AG04450 (cell line): ENCODE results near the gene ASCC1. TPM values are rescaled to one million over a fixed set of nuclear protein-coding genes. Genes with fewer than 3 reads are reported as not detected.

ENCODE experiments used
- CTCF ChIA-PET: fragments of 300-600, 350-600 bp; formaldehyde crosslinking; extraction: SDS; loops from one replicate; lab custom pipeline; 2022; ENCODE audit warnings: antibody characterized with exemption, inconsistent platforms; lab: Charles Lee
- POLR2A ChIA-PET: fragments of 350-600 bp; formaldehyde crosslinking; extraction: SDS; loops from one replicate; lab custom pipeline; 2021; ENCODE audit warnings: antibody characterized with exemption, inconsistent platforms; lab: Yijun Ruan, JAX
- DNase-seq: peaks from one replicate; pipeline ENCODE4 v3.0.0-alpha.2; 2011; ENCODE audit warnings: low read depth, low spot score
- H3K27ac ChIP-seq: one replicate; pipeline ENCODE4 v1.5.1; 2012; ENCODE audit warnings: low read depth, low read length, control low read depth
- H3K27me3 ChIP-seq: one replicate; pipeline ENCODE4 v1.6.0; 2012; ENCODE audit warnings: low read length; ENCODE audit not compliant: control insufficient read depth, insufficient read depth
- H3K4me3 ChIP-seq: 2 replicates; pipeline ENCODE4 v1.5.1; 2011; ENCODE audit warnings: mild to moderate bottlenecking, low read depth, low read length, control low read depth
- H3K9me3 ChIP-seq: 2 replicates; pipeline ENCODE4 v1.5.1; 2012; ENCODE audit warnings: low read length; ENCODE audit not compliant: control insufficient read depth, insufficient read depth
- polyA plus RNA-seq: library from polyadenylated mRNA; depleted of rRNA; stranded (reverse); fragments of >200 nt; gene quantifications from 2 replicates; pipeline ENCODE4 v1.2.3, GENCODE V29; 2011
- TF ChIP-seq, protein P1 (sequence below): IDR thresholded peaks from 2 replicates; pipeline ENCODE4 v1.5.1; 2011; ENCODE audit warnings: low read depth, low read length, control low read depth, inconsistent platforms

ASCC1 gene
- polyA plus RNA-seq, 1 experiment, result 43.7 TPM

DNA sequence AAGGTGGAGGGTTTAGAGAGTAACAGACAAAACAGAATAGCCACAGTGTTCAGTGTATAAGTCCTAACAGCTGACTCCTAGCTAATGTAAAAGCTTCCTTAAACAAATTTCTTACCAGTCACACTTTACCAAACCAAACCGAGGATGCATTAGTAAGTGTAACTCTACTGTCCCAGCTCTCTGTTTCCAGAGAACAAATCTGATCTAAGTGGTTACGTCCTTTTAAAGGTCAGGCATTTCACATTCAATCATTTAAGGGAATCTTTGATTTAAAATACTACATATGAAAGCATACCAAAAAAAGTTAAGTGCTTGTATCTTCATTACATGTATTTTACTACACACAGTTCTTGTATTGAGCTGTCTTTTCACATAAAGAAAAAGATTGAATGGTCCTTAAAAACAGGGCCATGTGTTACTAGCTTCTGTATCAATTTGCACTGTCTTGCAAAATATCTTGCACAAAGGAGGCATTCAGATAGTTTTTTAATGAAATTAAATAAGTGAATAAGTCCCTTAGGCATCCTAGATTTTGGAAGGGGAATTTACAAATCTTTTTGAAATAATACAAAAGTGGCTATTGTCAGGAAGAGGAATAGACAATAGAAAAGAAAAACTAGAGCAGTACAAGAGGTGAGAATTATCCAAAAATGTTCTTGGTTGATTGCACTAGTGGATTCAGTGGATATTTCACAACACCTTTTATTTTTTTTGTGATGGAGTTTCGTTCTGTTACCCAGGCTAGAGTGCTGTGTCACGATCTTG lies 69.3 kb downstream of the ASCC1 start:
- Histone ChIP-seq H3K27me3 (no peaks in the 10 kb centered on the region), H3K4me3 (no peak overlapping the region), H3K9me3 (no peaks in the 10 kb centered on the region), H3K27ac (no peak overlapping the region)
- ChIA-PET CTCF (interaction anchor here (0.7 to 1.2 kb wide), 3 partner anchors 19 to 21 kb away, joined by 3 to 4 read pairs (median 3); no protein-coding TSS in a partner anchor), POLR2A (no interaction called here)
- TF ChIP-seq, protein P1, sequence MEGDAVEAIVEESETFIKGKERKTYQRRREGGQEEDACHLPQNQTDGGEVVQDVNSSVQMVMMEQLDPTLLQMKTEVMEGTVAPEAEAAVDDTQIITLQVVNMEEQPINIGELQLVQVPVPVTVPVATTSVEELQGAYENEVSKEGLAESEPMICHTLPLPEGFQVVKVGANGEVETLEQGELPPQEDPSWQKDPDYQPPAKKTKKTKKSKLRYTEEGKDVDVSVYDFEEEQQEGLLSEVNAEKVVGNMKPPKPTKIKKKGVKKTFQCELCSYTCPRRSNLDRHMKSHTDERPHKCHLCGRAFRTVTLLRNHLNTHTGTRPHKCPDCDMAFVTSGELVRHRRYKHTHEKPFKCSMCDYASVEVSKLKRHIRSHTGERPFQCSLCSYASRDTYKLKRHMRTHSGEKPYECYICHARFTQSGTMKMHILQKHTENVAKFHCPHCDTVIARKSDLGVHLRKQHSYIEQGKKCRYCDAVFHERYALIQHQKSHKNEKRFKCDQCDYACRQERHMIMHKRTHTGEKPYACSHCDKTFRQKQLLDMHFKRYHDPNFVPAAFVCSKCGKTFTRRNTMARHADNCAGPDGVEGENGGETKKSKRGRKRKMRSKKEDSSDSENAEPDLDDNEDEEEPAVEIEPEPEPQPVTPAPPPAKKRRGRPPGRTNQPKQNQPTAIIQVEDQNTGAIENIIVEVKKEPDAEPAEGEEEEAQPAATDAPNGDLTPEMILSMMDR, result no peak
- no peak for DNase-seq

DNA sequence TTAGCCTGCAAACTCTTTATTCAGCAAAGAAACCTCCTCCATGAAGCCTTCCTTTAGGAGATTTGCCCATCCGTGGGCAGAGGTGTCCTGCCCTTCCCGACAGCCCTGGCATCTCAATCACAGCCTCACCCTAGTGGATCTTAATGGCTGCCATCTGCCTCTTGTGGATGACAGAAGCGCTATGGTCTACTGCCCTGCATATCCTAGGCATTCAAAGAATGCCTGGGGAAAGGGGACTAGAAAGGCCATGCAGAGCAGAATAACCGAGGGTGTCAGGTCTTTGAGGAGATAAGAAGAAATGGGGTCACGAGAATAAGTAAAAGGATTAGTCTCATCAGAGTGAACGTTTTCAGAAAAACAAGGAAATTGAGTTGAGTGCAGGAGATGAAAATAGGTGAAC lies 70.0 kb downstream of the ASCC1 start:
- DNase-seq, result no peak
- Histone ChIP-seq H3K27me3 (no peaks in the 10 kb centered on the region), H3K4me3 (no peak overlapping the region), H3K27ac (no peak overlapping the region), H3K9me3 (no peaks in the 10 kb centered on the region)
- ChIA-PET CTCF (interaction anchor here (0.7 to 1.2 kb wide), 3 partner anchors 18 to 20 kb away, joined by 3 to 4 read pairs (median 3); no protein-coding TSS in a partner anchor), POLR2A (no interaction called here)
- TF ChIP-seq, protein P1, result no peak

DNA sequence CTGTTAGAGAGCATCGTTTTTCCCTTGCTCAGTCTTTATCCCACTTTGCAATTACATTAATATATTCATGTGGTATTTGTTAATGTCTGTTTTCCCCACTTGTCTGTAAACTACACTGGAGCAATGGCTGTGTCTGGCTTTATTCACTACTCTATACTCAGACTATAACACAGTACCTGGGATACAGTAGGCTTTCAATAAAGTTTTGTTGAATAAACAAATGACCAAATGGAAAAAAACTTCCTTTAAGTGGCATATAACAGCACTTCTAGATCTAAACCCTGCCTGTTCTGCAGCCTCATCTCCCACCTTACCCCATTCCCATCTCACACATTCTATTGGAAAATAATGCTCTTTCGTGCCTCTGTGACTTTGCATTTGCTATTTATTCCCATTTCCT lies 70.4 kb downstream of the ASCC1 start:
- H3K9me3 ChIP-seq, result no peaks in the 10 kb centered on the region
- H3K27ac ChIP-seq, result no peak overlapping the region
- CTCF ChIA-PET, result no interaction called here
- POLR2A ChIA-PET, result no interaction called here
- no peaks in the 10 kb centered on the region for H3K27me3 ChIP-seq
- DNase-seq, result no peak
- TF ChIP-seq, protein P1, result no peak
- H3K4me3 ChIP-seq, result no peak overlapping the region

DNA sequence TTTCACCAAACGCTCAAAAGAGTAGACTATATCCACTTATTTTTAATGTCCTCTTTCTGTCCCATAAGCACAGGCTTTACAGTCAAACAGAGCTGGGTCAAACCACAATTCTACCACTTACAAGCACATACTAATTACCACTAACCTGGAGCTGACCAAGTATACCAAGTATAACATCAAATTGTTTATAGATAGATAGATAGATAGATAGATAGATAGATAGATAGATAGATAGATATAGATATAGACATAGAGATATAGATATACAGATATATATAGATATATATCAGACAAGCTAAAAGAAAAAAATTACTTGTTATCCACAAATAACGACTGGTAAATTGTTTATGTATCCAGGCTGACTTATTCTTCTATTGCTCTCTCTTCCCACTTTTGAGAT lies 75.2 kb downstream of the ASCC1 start:
- TF ChIP-seq, protein P1, result no peak
- POLR2A ChIA-PET, result no interaction called here
- DNase-seq, result no peak
- no peak overlapping the region for H3K4me3 ChIP-seq
- no peak overlapping the region for H3K27ac ChIP-seq
- no peaks in the 10 kb centered on the region for H3K9me3 ChIP-seq
- CTCF ChIA-PET, result interaction anchor here (0.6 to 1.7 kb wide), 3 partner anchors 57 to 245 kb away, joined by 5 to 7 read pairs (median 5); no protein-coding TSS in a partner anchor
- no peaks in the 10 kb centered on the region for H3K27me3 ChIP-seq

DNA sequence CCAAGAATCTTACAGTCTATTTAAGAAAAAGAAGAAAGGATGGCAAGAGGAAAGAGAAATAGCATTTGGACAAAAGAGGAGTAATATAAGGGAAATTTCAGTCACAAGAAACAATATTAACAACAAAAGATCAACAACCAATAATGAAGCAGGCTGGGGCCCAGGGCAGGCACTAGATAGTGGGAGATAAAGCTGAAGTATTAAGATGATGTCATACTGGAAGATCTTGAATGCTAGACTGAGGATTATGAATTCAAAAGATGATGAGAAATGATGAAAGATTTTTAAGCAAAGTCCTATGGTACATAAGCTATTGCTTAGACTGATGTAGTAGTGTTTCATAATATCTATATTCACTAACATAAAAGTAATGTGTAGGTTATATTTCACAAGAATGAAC lies 75.9 kb downstream of the ASCC1 start:
- Histone ChIP-seq H3K27ac (no peak overlapping the region), H3K4me3 (no peak overlapping the region), H3K27me3 (no peaks in the 10 kb centered on the region), H3K9me3 (no peaks in the 10 kb centered on the region)
- POLR2A ChIA-PET, result no interaction called here
- TF ChIP-seq, protein P1, result no peak
- no peak for DNase-seq
- CTCF ChIA-PET, result interaction anchor here (0.5 to 1.7 kb wide), 3 partner anchors 197 to 244 kb away, joined by 3 to 5 read pairs (median 5); no protein-coding TSS in a partner anchor
